Amniotic epithelial cell (primary cell): ENCODE data around the gene FIBCD1.
"Not testable (repeated sequence)": the region's sequence is repeated elsewhere in the genome, so short reads cannot be mapped to it uniquely, and the experiment has no call there.

Source experiments
- DNase-seq: peaks from one replicate; pipeline ENCODE4 v3.0.0-alpha.2; 2010; ENCODE audit warnings: low read depth

The FIBCD1 gene

GRCh38 chr9:130973686-130974281, 34.7 kb upstream of the FIBCD1 start:
- DNase-seq, result no peak

GRCh38 chr9:130972957-130973685, 34.1 kb upstream of the FIBCD1 start:
- no peak for DNase-seq

GRCh38 chr9:130972277-130972956, 33.4 kb upstream of the FIBCD1 start:
- no peak for DNase-seq

- DNase-seq, result no peak
Observed at GRCh38 chr9:130971294-130971849, 32.3 kb upstream of the FIBCD1 start.

- no peak for DNase-seq
Observed at GRCh38 chr9:130970855-130971254, 31.8 kb upstream of the FIBCD1 start.

GRCh38 chr9:130970052-130970451, 31.0 kb upstream of the FIBCD1 start:
- DNase-seq, result no peak

- DNase-seq, result no peak
Observed at GRCh38 chr9:130965680-130966079, 26.6 kb upstream of the FIBCD1 start.

- no peak for DNase-seq
Observed at GRCh38 chr9:130963916-130964315, 24.9 kb upstream of the FIBCD1 start.

GRCh38 chr9:130963337-130963908, 24.4 kb upstream of the FIBCD1 start:
- no peak for DNase-seq

GRCh38 chr9:130962418-130963316, 23.6 kb upstream of the FIBCD1 start:
- DNase-seq, result peak; percentile 90

- no peak for DNase-seq
Observed at GRCh38 chr9:130961511-130962300, 22.7 kb upstream of the FIBCD1 start.

GRCh38 chr9:130960522-130961378, 21.7 kb upstream of the FIBCD1 start:
- no peak for DNase-seq

GRCh38 chr9:130959809-130960334, 20.8 kb upstream of the FIBCD1 start:
- DNase-seq, result no peak

- DNase-seq, result not testable (repeated sequence)
Observed at GRCh38 chr9:130958564-130958963, 19.5 kb upstream of the FIBCD1 start.

- no peak for DNase-seq
Observed at GRCh38 chr9:130957451-130958203, 18.6 kb upstream of the FIBCD1 start.

GRCh38 chr9:130956636-130957450, 17.8 kb upstream of the FIBCD1 start:
- DNase-seq, result no peak

- DNase-seq, result no peak
Observed at GRCh38 chr9:130955947-130956621, 17.0 kb upstream of the FIBCD1 start.
